Erythroblast (primary cell): ENCODE results near the gene ACTG1.

ENCODE experiments used
- GATA1 ChIP-seq: IDR thresholded peaks from 2 replicates; pipeline ENCODE4 v1.6.1; 2011; ENCODE audit warnings: low read depth, mild to moderate bottlenecking, control low read depth, low read length, moderate library complexity
- POLR2A ChIP-seq: IDR thresholded peaks from 2 replicates; pipeline ENCODE4 v1.6.1; 2011; ENCODE audit warnings: mild to moderate bottlenecking, low read length

DNA sequence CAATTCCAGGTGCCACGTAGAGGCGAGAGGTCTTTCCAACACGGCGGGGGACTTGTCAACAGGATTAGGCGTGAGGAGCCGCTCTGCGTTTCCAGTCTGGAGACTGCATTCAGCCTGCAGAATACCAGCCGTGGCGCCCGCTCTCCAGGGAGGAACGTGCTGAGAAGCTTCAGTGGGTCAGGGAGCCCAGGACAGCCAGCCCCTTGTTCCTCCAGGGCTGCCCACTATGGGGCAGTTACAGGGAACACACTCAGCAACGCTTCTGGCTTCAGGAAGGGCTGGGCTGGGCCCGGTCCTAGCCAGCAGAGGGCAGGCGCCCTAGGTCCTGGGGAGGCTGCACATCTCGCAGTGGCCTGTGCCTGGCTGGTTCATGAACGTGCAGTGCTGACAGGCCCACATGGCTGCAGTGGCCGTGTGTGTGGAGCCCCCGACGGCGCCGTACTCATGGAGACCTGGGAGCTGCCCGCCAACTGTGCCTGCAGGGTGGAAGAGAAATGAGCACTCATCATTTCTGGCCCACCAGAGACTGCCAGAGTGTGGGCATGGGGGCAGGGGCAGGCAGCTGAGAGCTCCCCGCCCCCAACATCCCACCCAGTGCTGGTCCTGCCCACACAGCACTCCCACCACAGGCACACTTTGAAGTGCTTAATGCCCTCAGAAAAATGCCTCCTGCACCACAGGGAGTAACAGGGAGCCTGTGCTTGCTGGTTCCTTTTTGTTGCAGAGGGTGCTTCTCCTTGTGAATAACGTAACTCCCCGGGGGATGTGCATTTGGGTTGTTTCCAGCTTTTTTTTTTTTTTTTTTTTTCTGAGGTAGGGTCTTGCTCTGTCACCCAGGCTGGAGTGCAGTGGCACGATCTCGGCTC, 46.6 kb upstream of the ACTG1 start:
- no peak for TF ChIP-seq POLR2A
- TF ChIP-seq GATA1 = no peak
